ENCODE results near the gene ADTRP. TPM values are rescaled to one million over a fixed set of nuclear protein-coding genes. Genes with fewer than 3 reads are reported as not detected.

ADTRP gene
- total RNA-seq, 4 donors from 2014 or later, result not detected

- intact Hi-C loops (cut with DNase I; ENCODE audit: low total_unique reads), result no loop called here
- Histone ChIP-seq H3K36me3 (no peaks in the 10 kb centered on the region), H3K4me1 (no peaks in the 10 kb centered on the region), H3K27ac (no peak overlapping the region), H3K27me3 (no peaks in the 10 kb centered on the region), H3K4me3 (no peak overlapping the region), H3K9me3 (no peaks in the 10 kb centered on the region)
- TF ChIP-seq, protein P1, sequence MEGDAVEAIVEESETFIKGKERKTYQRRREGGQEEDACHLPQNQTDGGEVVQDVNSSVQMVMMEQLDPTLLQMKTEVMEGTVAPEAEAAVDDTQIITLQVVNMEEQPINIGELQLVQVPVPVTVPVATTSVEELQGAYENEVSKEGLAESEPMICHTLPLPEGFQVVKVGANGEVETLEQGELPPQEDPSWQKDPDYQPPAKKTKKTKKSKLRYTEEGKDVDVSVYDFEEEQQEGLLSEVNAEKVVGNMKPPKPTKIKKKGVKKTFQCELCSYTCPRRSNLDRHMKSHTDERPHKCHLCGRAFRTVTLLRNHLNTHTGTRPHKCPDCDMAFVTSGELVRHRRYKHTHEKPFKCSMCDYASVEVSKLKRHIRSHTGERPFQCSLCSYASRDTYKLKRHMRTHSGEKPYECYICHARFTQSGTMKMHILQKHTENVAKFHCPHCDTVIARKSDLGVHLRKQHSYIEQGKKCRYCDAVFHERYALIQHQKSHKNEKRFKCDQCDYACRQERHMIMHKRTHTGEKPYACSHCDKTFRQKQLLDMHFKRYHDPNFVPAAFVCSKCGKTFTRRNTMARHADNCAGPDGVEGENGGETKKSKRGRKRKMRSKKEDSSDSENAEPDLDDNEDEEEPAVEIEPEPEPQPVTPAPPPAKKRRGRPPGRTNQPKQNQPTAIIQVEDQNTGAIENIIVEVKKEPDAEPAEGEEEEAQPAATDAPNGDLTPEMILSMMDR (IDR thresholded peaks at IDR 0.05), result no peak
- TF ChIP-seq POLR2A (IDR thresholded peaks at IDR 0.05), result no peak
- DNase-seq, result no peak
These were observed 24.8 kb downstream of the ADTRP start for GRCh38 chr6:11753798-11754197.

GRCh38 chr6:11752360-11752759 is 26.2 kb downstream of the ADTRP start:
- no peak for TF ChIP-seq POLR2A (IDR thresholded peaks at IDR 0.05)
- TF ChIP-seq, protein P1 (IDR thresholded peaks at IDR 0.05), result no peak
- Histone ChIP-seq H3K9me3 (no peaks in the 10 kb centered on the region), H3K4me1 (no peaks in the 10 kb centered on the region), H3K27me3 (no peaks in the 10 kb centered on the region), H3K4me3 (no peak overlapping the region), H3K36me3 (no peaks in the 10 kb centered on the region), H3K27ac (no peak overlapping the region)
- no peak for DNase-seq
- intact Hi-C loops (cut with DNase I; ENCODE audit: low total_unique reads), result no loop called here

DNA sequence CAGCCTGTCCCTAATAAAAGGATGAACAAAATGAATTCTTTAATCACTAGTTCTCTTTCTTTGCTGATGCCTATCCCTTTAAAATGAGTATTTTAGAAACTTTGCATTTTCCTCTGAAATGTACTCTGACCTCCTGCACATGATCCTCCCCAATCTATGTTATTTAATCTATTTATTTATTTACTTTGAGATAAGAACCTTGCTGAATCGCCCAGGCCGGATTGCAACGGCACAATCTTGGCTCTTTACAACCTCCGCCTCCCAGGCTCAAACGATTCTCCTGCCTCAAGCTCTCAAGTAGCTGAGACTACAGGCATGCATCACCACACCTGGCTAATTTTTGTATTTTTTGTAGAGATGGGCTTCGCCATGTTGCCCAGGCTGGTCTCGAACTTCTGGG is 27.9 kb downstream of the ADTRP start:
- DNase-seq, result no peak
- TF ChIP-seq POLR2A (IDR thresholded peaks at IDR 0.05), result no peak
- TF ChIP-seq, protein P1 (IDR thresholded peaks at IDR 0.05), result no peak
- H3K27me3 ChIP-seq, result no peaks in the 10 kb centered on the region
- intact Hi-C loops (cut with DNase I; ENCODE audit: low total_unique reads), result no loop called here
- no peaks in the 10 kb centered on the region for H3K4me1 ChIP-seq
- H3K4me3 ChIP-seq, result no peak overlapping the region
- H3K27ac ChIP-seq, result no peak overlapping the region
- no peaks in the 10 kb centered on the region for H3K36me3 ChIP-seq
- H3K9me3 ChIP-seq, result no peaks in the 10 kb centered on the region

DNA sequence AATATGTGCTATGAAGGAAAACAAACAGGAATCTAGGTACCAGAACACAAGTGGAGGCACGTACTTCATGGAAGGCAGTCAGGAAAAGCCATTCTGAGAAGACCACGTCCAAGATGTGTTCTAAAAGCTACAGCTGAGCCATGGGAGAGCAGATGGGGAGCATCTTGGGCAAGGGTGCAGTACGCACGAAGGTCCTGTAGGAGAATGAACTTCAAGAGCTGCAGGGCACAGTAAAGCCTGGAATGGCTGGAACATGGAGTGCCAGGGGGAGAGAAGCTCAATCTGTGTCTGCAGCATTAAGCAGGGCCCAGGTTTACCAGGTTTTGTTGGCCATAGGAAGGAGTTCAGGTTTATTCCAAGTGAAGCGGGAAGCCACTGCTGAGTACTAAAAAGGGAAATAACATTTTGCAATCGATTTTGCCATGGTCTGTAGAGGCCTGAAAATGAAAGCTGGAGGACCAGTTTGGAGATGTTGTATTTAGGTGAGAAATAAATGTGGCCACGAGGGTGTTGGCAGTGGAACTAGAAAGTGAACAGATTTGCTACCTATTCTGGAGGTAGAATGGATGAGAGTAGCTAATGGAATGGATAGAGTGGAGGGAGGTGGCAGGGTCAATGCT is 29.9 kb downstream of the ADTRP start:
- H3K4me3 ChIP-seq, result no peak overlapping the region
- no peaks in the 10 kb centered on the region for H3K36me3 ChIP-seq
- TF ChIP-seq POLR2A (IDR thresholded peaks at IDR 0.05), result no peak
- TF ChIP-seq, protein P1 (IDR thresholded peaks at IDR 0.05), result no peak
- intact Hi-C loops (cut with DNase I; ENCODE audit: low total_unique reads), result no loop called here
- no peak overlapping the region for H3K27ac ChIP-seq
- no peaks in the 10 kb centered on the region for H3K9me3 ChIP-seq
- no peaks in the 10 kb centered on the region for H3K27me3 ChIP-seq
- no peak for DNase-seq
- no peaks in the 10 kb centered on the region for H3K4me1 ChIP-seq

GRCh38 chr6:11747021-11747420 is 31.6 kb downstream of the ADTRP start:
- H3K4me1 ChIP-seq, result no peaks in the 10 kb centered on the region
- H3K27ac ChIP-seq, result no peak overlapping the region
- DNase-seq, result no peak
- no peaks in the 10 kb centered on the region for H3K36me3 ChIP-seq
- intact Hi-C loops (cut with DNase I; ENCODE audit: low total_unique reads), result no loop called here
- no peaks in the 10 kb centered on the region for H3K9me3 ChIP-seq
- H3K4me3 ChIP-seq, result no peak overlapping the region
- no peaks in the 10 kb centered on the region for H3K27me3 ChIP-seq
- no peak for TF ChIP-seq POLR2A (IDR thresholded peaks at IDR 0.05)
- TF ChIP-seq, protein P1 (IDR thresholded peaks at IDR 0.05), result no peak

Measured in uterus (tissue), 4 donors.